CD4-positive, alpha-beta T cell treated with Interleukin-15 for 4 hours (primary cell): ENCODE data around the gene FHL1.

ENCODE experiments used
- DNase-seq: peaks from one replicate; pipeline ENCODE4 v3.0.0-alpha.2; 2020; ENCODE audit warnings: low spot score

FHL1 gene

DNA sequence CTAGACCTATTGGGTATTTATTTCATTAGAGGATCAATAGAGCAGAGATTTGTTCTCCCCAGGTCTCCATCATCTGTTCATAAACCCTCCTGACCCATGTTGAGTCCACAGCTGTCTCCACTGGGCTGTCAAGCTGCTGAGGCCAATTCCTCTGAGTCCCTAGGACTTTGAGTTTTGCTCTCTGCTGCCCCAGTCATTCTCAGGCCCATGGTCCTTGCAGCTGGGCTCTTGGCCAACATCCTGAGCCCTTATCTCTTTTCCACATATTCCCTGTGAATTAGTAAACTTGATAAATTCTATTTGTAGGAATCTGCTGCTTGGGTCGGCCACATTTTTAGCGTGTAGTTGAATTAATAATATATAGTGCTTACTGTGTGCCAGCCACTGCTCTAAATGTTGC is 41.9 kb downstream of the FHL1 start:
- DNase-seq = no peak

- DNase-seq = no peak
Measured at GRCh38 chrX:136190038-136190713, 42.8 kb downstream of the FHL1 start.

- no peak for DNase-seq
Measured at GRCh38 chrX:136191171-136191570, 43.8 kb downstream of the FHL1 start.

DNA sequence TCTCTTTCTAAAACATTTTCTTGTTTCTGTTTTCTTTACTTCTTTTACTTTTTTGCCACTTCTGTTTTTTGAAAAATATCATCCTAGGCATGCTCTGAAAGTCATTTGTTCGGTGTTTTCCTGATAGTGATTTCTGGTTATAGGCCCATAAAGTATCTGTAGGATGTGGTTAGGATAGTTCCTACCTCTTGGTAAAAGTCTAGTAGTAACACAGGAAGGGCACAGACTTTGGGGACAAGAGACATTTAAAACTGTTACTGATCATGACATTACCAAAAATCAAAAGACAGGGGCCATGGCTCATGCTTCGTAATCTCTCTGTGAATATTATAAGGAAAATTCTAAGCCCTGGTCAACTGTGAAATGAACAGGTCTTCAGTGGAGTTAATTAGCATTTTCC is 44.8 kb downstream of the FHL1 start:
- no peak for DNase-seq

DNA sequence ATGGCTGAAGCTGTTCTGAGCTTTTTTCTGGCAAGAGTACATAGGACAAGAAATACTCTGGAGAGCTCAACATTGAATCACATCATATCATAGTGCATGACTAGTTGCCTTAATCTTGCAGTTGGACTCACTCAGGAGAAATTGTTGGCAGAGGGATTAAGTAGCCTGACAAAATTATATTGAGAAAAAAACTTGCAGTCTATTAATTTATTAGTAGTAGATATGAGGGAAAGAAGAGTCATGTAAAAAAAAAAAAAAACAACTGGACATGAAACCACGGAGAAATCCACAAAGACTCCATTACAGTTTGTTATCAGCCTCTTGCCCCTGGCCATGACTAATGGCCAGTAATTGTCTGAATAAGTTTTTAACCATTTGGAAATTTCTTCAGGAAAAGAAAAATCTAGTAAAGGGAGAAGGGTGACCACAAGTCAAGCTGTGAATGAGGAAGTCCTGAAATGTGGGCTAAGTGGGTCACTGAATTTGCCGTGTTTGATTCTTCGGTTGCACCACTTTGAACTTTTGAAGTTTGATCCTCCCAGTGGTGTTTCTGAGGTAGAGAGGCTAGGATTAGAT is 45.6 kb downstream of the FHL1 start:
- no peak for DNase-seq

DNA sequence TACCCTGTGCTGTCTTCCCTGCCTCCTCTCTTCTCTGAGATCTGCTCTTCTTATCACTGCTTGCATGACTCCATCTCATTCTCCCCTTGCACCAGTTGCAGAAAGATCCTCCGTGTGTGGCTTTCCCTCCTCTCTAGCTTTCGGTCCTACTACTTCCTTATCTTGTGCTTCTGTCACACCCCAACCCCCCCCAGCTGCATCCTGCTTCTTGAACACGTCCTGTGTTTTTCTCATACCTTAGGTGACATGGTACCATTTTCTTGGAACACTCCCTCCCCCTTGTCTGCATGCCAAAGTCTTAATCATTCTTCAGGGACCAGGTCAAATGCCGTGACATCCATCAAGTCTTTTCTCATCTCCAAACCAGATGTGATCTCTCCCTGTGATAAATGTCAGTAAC is 46.4 kb downstream of the FHL1 start:
- DNase-seq = peak; percentile 42

- DNase-seq = no peak
Measured at GRCh38 chrX:136194536-136194935, 47.2 kb downstream of the FHL1 start.

DNA sequence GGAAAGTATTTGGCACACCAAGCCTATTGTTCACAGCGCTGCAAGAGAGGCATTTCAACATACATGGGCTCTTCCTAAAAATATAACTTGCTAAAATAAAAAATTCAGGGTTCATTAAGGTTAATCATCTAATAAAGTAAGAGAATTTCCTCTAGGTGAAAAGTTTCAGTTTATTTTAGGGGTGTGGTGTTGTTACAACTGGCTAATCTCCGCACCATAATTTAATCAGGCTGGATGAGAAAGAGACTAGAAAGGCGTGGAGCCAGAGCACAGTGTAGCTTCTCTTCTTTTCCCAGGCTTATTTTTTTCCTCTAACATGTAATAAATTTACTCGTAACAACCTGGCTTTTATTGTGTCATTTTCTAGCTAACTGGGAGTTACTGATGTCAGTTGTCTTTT is 47.9 kb downstream of the FHL1 start:
- no peak for DNase-seq

- no peak for DNase-seq
Measured at GRCh38 chrX:136196691-136197155, 49.4 kb downstream of the FHL1 start.

- no peak for DNase-seq
Measured at GRCh38 chrX:136198010-136198409, 50.7 kb downstream of the FHL1 start.

GRCh38 chrX:136198678-136199243 is 51.4 kb downstream of the FHL1 start:
- DNase-seq = no peak

DNA sequence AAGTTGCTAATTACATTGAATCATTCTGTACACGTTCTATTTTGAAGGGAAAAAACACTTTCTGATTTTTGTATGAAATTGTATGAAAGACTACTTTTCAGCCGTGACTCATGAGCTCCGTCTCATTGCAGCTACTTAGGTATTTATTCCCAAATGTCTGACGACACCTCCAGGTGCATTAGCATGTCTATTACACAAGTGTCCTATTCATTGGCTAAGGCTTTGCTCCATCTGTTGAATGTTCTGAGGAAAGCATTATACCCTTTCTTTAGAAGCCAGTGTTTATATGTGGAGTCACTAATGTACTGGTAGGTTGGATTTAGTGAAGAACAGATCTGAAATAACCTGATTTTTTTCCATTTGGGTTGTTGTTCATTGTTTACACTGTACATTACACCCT is 52.0 kb downstream of the FHL1 start:
- DNase-seq = no peak

DNA sequence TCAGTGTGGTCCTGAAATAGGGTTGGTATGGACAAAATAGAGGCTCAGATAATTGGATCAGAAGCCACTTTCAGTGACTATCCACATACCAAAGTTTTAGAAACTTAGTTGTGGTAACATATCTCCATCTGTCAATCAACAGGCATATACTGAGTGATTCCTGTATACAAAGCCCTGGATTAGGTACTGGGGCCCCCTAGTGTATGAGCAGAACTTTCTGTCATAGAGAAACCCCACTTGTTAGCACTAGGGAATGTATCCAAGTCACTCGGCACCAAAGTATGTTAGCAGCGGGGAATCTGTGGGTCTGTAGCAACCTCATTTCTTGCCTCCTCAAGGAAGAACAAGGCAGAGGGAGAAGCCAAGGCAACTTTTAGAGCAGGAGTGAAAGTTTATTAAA is 53.1 kb downstream of the FHL1 start:
- DNase-seq = peak; percentile 22

GRCh38 chrX:136201601-136202000 is 54.3 kb downstream of the FHL1 start:
- DNase-seq = no peak

DNA sequence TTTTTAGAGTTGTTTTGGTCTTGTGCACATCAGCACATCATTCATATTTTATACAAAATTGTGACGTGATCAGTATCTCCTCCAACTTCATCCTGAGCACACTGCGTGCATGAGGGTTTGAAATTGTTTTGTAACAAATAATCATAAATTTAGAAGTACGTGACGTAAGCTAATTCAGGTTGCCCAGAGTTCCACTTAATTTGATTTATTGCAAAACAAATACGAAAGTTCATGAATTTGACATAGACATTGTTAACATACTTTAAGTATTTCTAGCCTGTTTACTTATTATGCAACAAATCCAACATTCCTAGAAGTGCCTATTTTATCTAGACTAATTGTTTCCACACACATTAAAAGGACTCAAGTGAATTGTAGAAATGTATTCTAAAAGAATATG is 55.6 kb downstream of the FHL1 start:
- no peak for DNase-seq

GRCh38 chrX:136203438-136203837 is 56.1 kb downstream of the FHL1 start:
- DNase-seq = peak; percentile 43

DNA sequence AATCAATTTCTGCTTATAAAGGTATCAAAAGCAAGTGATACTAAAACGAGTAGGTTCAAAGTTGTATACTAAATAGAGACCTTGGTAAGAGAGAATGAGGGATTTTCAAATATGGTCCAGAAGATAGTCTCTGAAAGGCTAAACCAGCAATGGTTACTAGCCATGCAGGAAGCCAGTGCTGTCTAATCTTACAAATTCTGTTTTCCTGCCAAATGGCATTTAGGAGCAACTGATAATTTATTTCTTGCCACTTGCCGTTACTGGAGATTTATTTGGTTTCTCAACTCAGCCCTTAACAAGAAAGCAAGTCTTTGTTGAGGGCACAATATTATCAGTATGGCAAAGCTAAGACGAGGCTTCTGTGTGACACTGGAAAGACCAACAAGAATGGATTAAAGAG is 56.6 kb downstream of the FHL1 start:
- DNase-seq = no peak

DNA sequence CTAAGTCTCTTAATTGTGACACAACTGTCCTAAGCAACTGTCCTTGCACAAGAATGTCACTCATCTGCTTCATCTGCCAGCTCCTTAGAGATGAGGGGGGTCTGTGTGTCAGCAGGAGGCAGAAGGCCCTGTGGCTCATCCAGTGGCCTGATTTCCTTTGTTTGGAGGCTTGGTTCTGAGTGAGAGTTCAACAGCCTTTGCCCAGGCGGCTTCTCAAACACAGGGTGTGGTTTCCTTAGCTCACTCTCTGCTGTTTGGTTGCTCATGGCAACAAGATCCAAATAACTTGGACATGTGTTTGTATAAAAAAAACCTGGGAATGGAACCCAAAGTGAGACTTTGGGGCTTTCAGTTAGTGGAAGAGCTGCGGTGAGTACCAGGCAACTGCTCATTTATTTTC is 57.2 kb downstream of the FHL1 start:
- peak; percentile 78 for DNase-seq

- no peak for DNase-seq
Measured at GRCh38 chrX:136205882-136206380, 58.6 kb downstream of the FHL1 start.

GRCh38 chrX:136206916-136207315 is 59.6 kb downstream of the FHL1 start:
- DNase-seq = no peak

DNA sequence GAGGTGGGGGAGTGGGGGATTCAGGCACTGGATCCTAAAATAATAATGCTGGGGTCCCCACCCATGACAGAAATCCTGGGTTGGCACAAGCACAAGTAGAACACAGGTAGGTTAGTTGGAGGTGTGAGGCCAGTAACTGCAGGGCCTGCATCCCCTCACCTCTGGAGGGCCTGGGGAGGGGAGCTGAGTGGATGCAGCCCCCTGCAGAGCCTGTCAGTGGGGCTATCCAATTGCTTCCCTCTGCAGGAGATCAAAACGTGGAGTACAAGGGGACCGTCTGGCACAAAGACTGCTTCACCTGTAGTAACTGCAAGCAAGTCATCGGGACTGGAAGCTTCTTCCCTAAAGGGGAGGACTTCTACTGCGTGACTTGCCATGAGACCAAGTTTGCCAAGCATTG is 60.2 kb downstream of the FHL1 start:
- DNase-seq = no peak

DNA sequence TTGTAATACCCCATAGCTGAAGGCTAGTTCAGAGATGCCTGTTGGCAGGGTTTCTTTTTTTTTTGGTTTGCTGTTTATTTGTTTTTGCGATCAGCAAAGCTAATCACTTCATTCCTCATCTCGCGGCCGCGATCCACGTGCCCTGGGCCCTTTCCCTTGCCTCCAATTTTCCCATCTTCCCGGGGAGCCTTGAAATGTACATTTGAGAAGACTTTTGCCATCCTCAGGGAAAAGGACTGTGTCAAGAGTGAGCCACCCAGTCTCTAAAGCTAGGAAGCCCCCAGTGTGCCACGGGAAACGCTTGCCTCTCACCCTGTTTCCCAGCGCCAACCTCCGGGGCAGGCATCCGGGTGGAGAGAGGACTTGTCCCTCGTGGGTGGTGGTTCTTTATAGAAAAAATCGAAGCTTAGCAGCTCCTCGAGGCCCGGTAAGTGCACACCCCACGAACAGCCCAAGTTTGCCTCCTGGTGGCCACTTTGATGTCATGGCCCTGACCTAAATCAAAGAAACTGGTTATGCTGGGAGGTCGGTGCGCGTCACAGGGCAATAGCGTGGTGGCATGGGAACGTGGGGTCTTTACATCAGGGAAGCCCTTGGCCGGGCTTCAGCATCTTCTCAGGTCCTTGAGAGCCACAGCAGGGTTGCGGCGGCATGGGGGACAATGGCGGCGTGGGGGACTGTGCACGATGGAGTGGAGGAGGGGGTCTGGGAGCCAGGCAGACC is 61.8 kb downstream of the FHL1 start:
- DNase-seq = peak; percentile 49

GRCh38 chrX:136209751-136210150 is 62.4 kb downstream of the FHL1 start:
- no peak for DNase-seq
